ENCODE measurements around the gene FBN1.
A peak's percentile ranks its signal among the peaks of the same experiment; 100 is the strongest.

FBN1 gene

GRCh38 chr15:48422401-48422800 is 223.1 kb downstream of the FBN1 start:
- no peak for TF ChIP-seq PATZ1 (CRISPR knock-in tag; IDR thresholded peaks at IDR 0.05; ENCODE audit: borderline replicate concordance)
- no peak for TF ChIP-seq TCF4 (CRISPR knock-in tag; IDR thresholded peaks at IDR 0.05; ENCODE audit: borderline replicate concordance)
- no peak for TF ChIP-seq OSR1 (CRISPR knock-in tag; IDR thresholded peaks at IDR 0.05)
- TF ChIP-seq CSDC2 (CRISPR knock-in tag; IDR thresholded peaks at IDR 0.05) = no peak
- TF ChIP-seq ARNTL (CRISPR knock-in tag; IDR thresholded peaks at IDR 0.05; ENCODE audit: borderline replicate concordance, low read depth) = no peak
- no peak for TF ChIP-seq ISL1 (CRISPR knock-in tag; IDR thresholded peaks at IDR 0.05)
- no peak for TF ChIP-seq ZFP30 (CRISPR knock-in tag; IDR thresholded peaks at IDR 0.05)
- TF ChIP-seq SNAI2 (CRISPR knock-in tag; IDR thresholded peaks at IDR 0.05) = no peak
- no peak for TF ChIP-seq ZNF8 (CRISPR knock-in tag; IDR thresholded peaks at IDR 0.05)
- TF ChIP-seq PPARA (CRISPR knock-in tag; IDR thresholded peaks at IDR 0.05; ENCODE audit: borderline replicate concordance) = no peak
- no peak for TF ChIP-seq TSHZ2 (CRISPR knock-in tag; IDR thresholded peaks at IDR 0.05)
- ATAC-seq = no peak; the same call in 2 of the 3 replicates

GRCh38 chr15:48421362-48421761 is 224.1 kb downstream of the FBN1 start:
- no peak for TF ChIP-seq ZNF70 (CRISPR knock-in tag; IDR thresholded peaks at IDR 0.05)
- no peak for TF ChIP-seq PPARA (CRISPR knock-in tag; IDR thresholded peaks at IDR 0.05; ENCODE audit: borderline replicate concordance)
- TF ChIP-seq PATZ1 (CRISPR knock-in tag; IDR thresholded peaks at IDR 0.05; ENCODE audit: borderline replicate concordance) = no peak
- no peak for ATAC-seq

GRCh38 chr15:48419896-48420295 is 225.6 kb downstream of the FBN1 start:
- no peak; the same call in 2 of the 3 replicates for ATAC-seq
- no peak for TF ChIP-seq ARNTL (CRISPR knock-in tag; IDR thresholded peaks at IDR 0.05; ENCODE audit: borderline replicate concordance, low read depth)
- TF ChIP-seq OSR1 (CRISPR knock-in tag; IDR thresholded peaks at IDR 0.05) = no peak
- TF ChIP-seq ZNF70 (CRISPR knock-in tag; IDR thresholded peaks at IDR 0.05) = no peak
- no peak for TF ChIP-seq PATZ1 (CRISPR knock-in tag; IDR thresholded peaks at IDR 0.05; ENCODE audit: borderline replicate concordance)
- no peak for TF ChIP-seq TCF4 (CRISPR knock-in tag; IDR thresholded peaks at IDR 0.05; ENCODE audit: borderline replicate concordance)
- TF ChIP-seq PPARA (CRISPR knock-in tag; IDR thresholded peaks at IDR 0.05; ENCODE audit: borderline replicate concordance) = no peak
- no peak for TF ChIP-seq ZNF565 (CRISPR knock-in tag; conservative IDR thresholded peaks at IDR 0.05; ENCODE audit: low read depth)
- TF ChIP-seq TSHZ2 (CRISPR knock-in tag; IDR thresholded peaks at IDR 0.05) = no peak
- TF ChIP-seq TOX (CRISPR knock-in tag; IDR thresholded peaks at IDR 0.05; ENCODE audit: borderline replicate concordance) = no peak
- no peak for TF ChIP-seq CSRNP3 (CRISPR knock-in tag; IDR thresholded peaks at IDR 0.05)
- no peak for TF ChIP-seq POU6F1 (CRISPR knock-in tag; IDR thresholded peaks at IDR 0.05; ENCODE audit: borderline replicate concordance, low read depth)
- TF ChIP-seq ZNF8 (CRISPR knock-in tag; IDR thresholded peaks at IDR 0.05) = no peak
- TF ChIP-seq SNAI2 (CRISPR knock-in tag; IDR thresholded peaks at IDR 0.05) = 0 out of 2 replicates have a peak, but pooled peaks have one; percentile 11
- TF ChIP-seq BACH2 (CRISPR knock-in tag; IDR thresholded peaks at IDR 0.05; ENCODE audit: borderline replicate concordance) = no peak
- TF ChIP-seq RARB (CRISPR knock-in tag; IDR thresholded peaks at IDR 0.05) = no peak
- TF ChIP-seq ZFP3 (CRISPR knock-in tag; IDR thresholded peaks at IDR 0.05) = no peak
- peak; percentile 91 for TF ChIP-seq ISL1 (CRISPR knock-in tag; IDR thresholded peaks at IDR 0.05)
- no peak for TF ChIP-seq ZC3H10 (CRISPR knock-in tag; IDR thresholded peaks at IDR 0.05)
- TF ChIP-seq ESRRG (CRISPR knock-in tag; IDR thresholded peaks at IDR 0.05) = 0 out of 2 replicates have a peak, but pooled peaks have one; percentile 29
- no peak for TF ChIP-seq CSDC2 (CRISPR knock-in tag; IDR thresholded peaks at IDR 0.05)
